Mesenchymal stem cell (in vitro differentiated cells and primary cell): Measurements from ENCODE around the gene SRSF3.

Experiments
- DNase-seq: peaks from one replicate; pipeline ENCODE4 v3.0.0-alpha.2; 2013
- H2AFZ ChIP-seq: one replicate; pipeline ENCODE4 v1.6.1; 2013; ENCODE audit warnings: low read depth, mild to moderate bottlenecking, control low read depth, inconsistent platforms, low read length, moderate library complexity
- H2AK5ac ChIP-seq: 2 replicates; pipeline ENCODE4 v1.6.1; 2013; ENCODE audit warnings: low read length, moderate library complexity, mild to moderate bottlenecking, inconsistent platforms; ENCODE audit not compliant: severe bottlenecking
- H2BK120ac ChIP-seq: one replicate; pipeline ENCODE4 v1.6.1; 2013; ENCODE audit warnings: low read depth, mild to moderate bottlenecking, inconsistent platforms, low read length, moderate library complexity
- H2BK12ac ChIP-seq, 2 experiments: one replicate each; pipeline ENCODE4 v1.6.1; 2013; ENCODE audit warnings: inconsistent platforms in 2 of 2, low read length in 2 of 2, mild to moderate bottlenecking in 2 of 2, moderate library complexity in 2 of 2, control low read depth in 1 of 2
- H2BK15ac ChIP-seq: one replicate; pipeline ENCODE4 v1.6.1; 2013; ENCODE audit warnings: mild to moderate bottlenecking, low read depth, inconsistent platforms; ENCODE audit not compliant: poor library complexity, severe bottlenecking
- H2BK5ac ChIP-seq: 2 replicates; pipeline ENCODE4 v1.6.1; 2013; ENCODE audit warnings: low read depth, mild to moderate bottlenecking, low read length, control low read depth, inconsistent platforms; ENCODE audit not compliant: poor library complexity, severe bottlenecking
- H3K14ac ChIP-seq, 2 experiments: one replicate each; pipeline ENCODE4 v1.6.1; 2013; ENCODE audit warnings: inconsistent platforms in 2 of 2, low read length in 2 of 2, control low read depth in 1 of 2, mild to moderate bottlenecking in 1 of 2, moderate library complexity in 1 of 2
- H3K18ac ChIP-seq, 2 experiments: one replicate each; pipeline ENCODE4 v1.6.1; 2013; ENCODE audit warnings: inconsistent platforms in 2 of 2, low read length in 2 of 2, control low read depth in 1 of 2, low read depth in 1 of 2, mild to moderate bottlenecking in 1 of 2
- H3K23ac ChIP-seq, 2 experiments: one replicate each; pipeline ENCODE4 v1.6.1; 2013; ENCODE audit warnings: inconsistent platforms in 2 of 2, low read length in 2 of 2, mild to moderate bottlenecking in 2 of 2, moderate library complexity in 2 of 2, control low read depth in 1 of 2
- H3K27ac ChIP-seq: 2 replicates; pipeline ENCODE4 v1.5.1; 2013; ENCODE audit warnings: mild to moderate bottlenecking, moderate library complexity, low read length, control low read depth, inconsistent platforms; ENCODE audit not compliant: poor library complexity, severe bottlenecking
- H3K27me3 ChIP-seq, 2 experiments: 2 replicates each; pipeline versions ENCODE4 v1.6.1 to v1.7.0; 2013; ENCODE audit warnings: low read length in 2 of 2, mild to moderate bottlenecking in 2 of 2, moderate library complexity in 2 of 2, control low read depth in 1 of 2, inconsistent platforms in 1 of 2; ENCODE audit not compliant: control insufficient read depth in 1 of 2, insufficient read depth in 1 of 2
- H3K36me3 ChIP-seq, 2 experiments: 2 replicates each; pipeline versions ENCODE4 v1.6.1 to v1.7.0; 2013; ENCODE audit warnings: low read length in 2 of 2, control low read depth in 1 of 2, inconsistent platforms in 1 of 2, low read depth in 1 of 2, mild to moderate bottlenecking in 1 of 2; ENCODE audit not compliant: insufficient read depth in 2 of 2, control insufficient read depth in 1 of 2
- H3K4ac ChIP-seq, 2 experiments: one replicate each; pipeline ENCODE4 v1.6.1; 2013; ENCODE audit warnings: inconsistent platforms in 2 of 2, low read length in 2 of 2, mild to moderate bottlenecking in 2 of 2, moderate library complexity in 2 of 2, control low read depth in 1 of 2, low read depth in 1 of 2
- H3K4me1 ChIP-seq: 2 replicates; pipeline ENCODE4 v1.6.1; 2013; ENCODE audit warnings: low read depth, low read length, control low read depth; ENCODE audit not compliant: control insufficient read depth, insufficient read depth
- H3K4me2 ChIP-seq: 2 replicates; pipeline ENCODE4 v1.6.1; 2013; ENCODE audit warnings: low read length, mild to moderate bottlenecking, inconsistent platforms; ENCODE audit not compliant: poor library complexity, severe bottlenecking
- H3K4me3 ChIP-seq, 2 experiments: 2 replicates each; pipeline versions ENCODE4 v1.5.1 to v1.7.0; 2013; ENCODE audit warnings: low read length in 2 of 2, mild to moderate bottlenecking in 2 of 2, control low read depth in 1 of 2, low read depth in 1 of 2; ENCODE audit not compliant: insufficient read depth in 1 of 2
- H3K79me1 ChIP-seq: replicated peaks from 2 replicates; pipeline ENCODE4 v1.6.1; 2013; ENCODE audit warnings: mild to moderate bottlenecking, control low read depth, low read length, inconsistent platforms; ENCODE audit not compliant: poor library complexity, severe bottlenecking
- H3K9ac ChIP-seq: 2 replicates; pipeline ENCODE4 v1.7.0; 2013; ENCODE audit warnings: mild to moderate bottlenecking, low read length, moderate library complexity
- H3K9me3 ChIP-seq: 2 replicates; pipeline ENCODE4 v1.7.0; 2013; ENCODE audit warnings: mild to moderate bottlenecking, low read length; ENCODE audit not compliant: control insufficient read depth
- H4K8ac ChIP-seq: one replicate; pipeline ENCODE4 v1.6.1; 2013; ENCODE audit warnings: inconsistent platforms, mild to moderate bottlenecking, low read length, moderate library complexity
- H4K91ac ChIP-seq: one replicate; pipeline ENCODE4 v1.6.1; 2013; ENCODE audit warnings: mild to moderate bottlenecking, low read length, inconsistent platforms
- WGBS: methylation state at CpG from one replicate; pipeline ENCODE4 v1.1.7; 2013; ENCODE audit warnings: mixed read lengths; 5-methylcytosine and 5-hydroxymethylcytosine counted together

SRSF3 gene

DNA sequence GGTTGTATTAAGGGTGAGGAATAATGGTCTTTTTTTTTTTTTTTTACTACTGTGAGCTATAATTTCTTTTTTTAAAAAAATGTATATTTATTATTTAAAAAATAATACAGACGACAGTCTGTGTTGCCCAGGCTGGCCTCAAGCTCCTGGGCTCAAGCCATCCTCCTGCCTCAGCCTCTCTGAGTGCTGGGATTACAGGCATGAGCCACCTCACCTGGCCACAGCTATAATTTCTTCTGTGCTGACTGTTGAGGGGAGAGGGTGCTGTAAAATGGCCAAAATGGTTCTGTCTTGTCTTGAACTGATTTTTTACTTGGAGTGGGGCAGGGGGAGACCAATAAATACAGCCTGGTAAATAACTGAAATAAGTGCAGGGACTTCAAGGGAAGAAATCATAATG lies 3.6 kb downstream of the SRSF3 start:
- H2AFZ ChIP-seq = no peak overlapping the region
- peak overlapping the region in 1 of 2 experiments; percentile 43 for H3K18ac ChIP-seq
- H2AK5ac ChIP-seq = no peak overlapping the region
- no peaks in the 10 kb centered on the region for H3K79me1 ChIP-seq
- H3K14ac ChIP-seq = no peak overlapping the region
- peaks cover 21 to 70% of the 10 kb centered on the region in 2 experiments for H3K36me3 ChIP-seq
- no peak overlapping the region for H4K91ac ChIP-seq
- H2BK12ac ChIP-seq = peak overlapping the region in 1 of 2 experiments; percentile 11
- H4K8ac ChIP-seq = no peak overlapping the region
- H3K23ac ChIP-seq = no peak overlapping the region
- H2BK15ac ChIP-seq = no peak overlapping the region
- peak overlapping the region; percentile 48 to 99 for H3K4me3 ChIP-seq
- no peak for DNase-seq
- no peak overlapping the region for H3K4ac ChIP-seq
- H3K9me3 ChIP-seq = no peaks in the 10 kb centered on the region
- peak overlapping the region; percentile 91 for H3K4me2 ChIP-seq
- no peak overlapping the region for H3K27ac ChIP-seq
- H3K9ac ChIP-seq = peak overlapping the region; percentile 99
- H3K4me1 ChIP-seq = peaks cover 10% of the 10 kb centered on the region
- H2BK5ac ChIP-seq = no peak overlapping the region
- H3K27me3 ChIP-seq = no peaks in the 10 kb centered on the region
- 100% methylated on average over 1 of the region's 1 CpG for WGBS
- H2BK120ac ChIP-seq = no peak overlapping the region

- Histone ChIP-seq H3K79me1 (no peaks in the 10 kb centered on the region), H4K91ac (no peak overlapping the region), H3K27ac (no peak overlapping the region), H3K23ac (no peak overlapping the region), H3K27me3 (no peaks in the 10 kb centered on the region), H2AK5ac (no peak overlapping the region), H2BK15ac (no peak overlapping the region), H3K4ac (no peak overlapping the region), H2BK12ac (no peak overlapping the region), H3K9me3 (no peaks in the 10 kb centered on the region), H3K4me3 (peak overlapping the region in 1 of 2 experiments; percentile 99), H3K14ac (no peak overlapping the region), H3K4me1 (peaks cover 9% of the 10 kb centered on the region), H2BK5ac (no peak overlapping the region), H3K4me2 (peak overlapping the region; percentile 91), H2BK120ac (no peak overlapping the region), H4K8ac (no peak overlapping the region), H3K36me3 (peaks cover 21 to 76% of the 10 kb centered on the region in 2 experiments), H2AFZ (no peak overlapping the region), H3K9ac (peak overlapping the region; percentile 99), H3K18ac (no peak overlapping the region)
- 88% methylated on average over 9 of the region's 9 CpGs for WGBS
- no peak for DNase-seq
These were observed 4.2 kb downstream of the SRSF3 start for GRCh38 chr6:36598326-36598725.

DNA sequence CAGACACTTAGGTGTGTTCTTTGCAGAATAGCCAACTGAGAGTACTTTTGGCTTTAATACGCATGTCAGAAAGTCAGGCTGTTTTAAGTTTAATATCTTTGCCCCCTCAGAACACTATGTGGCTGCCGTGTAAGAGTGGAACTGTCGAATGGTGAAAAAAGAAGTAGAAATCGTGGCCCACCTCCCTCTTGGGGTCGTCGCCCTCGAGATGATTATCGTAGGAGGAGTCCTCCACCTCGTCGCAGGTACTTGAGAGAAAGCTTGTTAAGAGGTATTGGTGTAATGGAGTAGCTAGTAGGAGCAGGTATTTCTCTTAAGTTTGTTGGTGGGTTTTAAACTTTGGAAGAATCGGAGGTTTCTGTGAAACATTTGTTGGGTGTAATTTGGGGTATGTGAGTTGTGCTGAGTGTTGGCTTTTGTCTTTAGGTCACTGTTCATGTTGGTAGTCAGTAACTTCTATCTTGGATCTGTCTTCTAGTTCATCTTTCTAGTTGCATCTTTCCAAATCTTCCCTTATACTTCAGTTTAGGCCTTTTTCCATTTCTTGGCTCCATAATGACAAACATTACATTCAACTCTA lies 4.7 kb downstream of the SRSF3 start:
- peak overlapping the region; percentile 91 for H3K4me2 ChIP-seq
- H2BK120ac ChIP-seq = no peak overlapping the region
- H3K27ac ChIP-seq = no peak overlapping the region
- no peak overlapping the region for H3K23ac ChIP-seq
- peak overlapping the region; percentile 99 for H3K9ac ChIP-seq
- no peak for DNase-seq
- peak overlapping the region in 1 of 2 experiments; percentile 99 for H3K4me3 ChIP-seq
- peaks cover 4% of the 10 kb centered on the region for H3K4me1 ChIP-seq
- no peak overlapping the region for H3K18ac ChIP-seq
- no peaks in the 10 kb centered on the region for H3K27me3 ChIP-seq
- H3K14ac ChIP-seq = no peak overlapping the region
- H4K91ac ChIP-seq = no peak overlapping the region
- H3K36me3 ChIP-seq = peaks cover 21 to 81% of the 10 kb centered on the region in 2 experiments
- H3K9me3 ChIP-seq = no peaks in the 10 kb centered on the region
- H4K8ac ChIP-seq = no peak overlapping the region
- H2BK15ac ChIP-seq = no peak overlapping the region
- no peak overlapping the region for H2AFZ ChIP-seq
- no peak overlapping the region for H2BK5ac ChIP-seq
- no peaks in the 10 kb centered on the region for H3K79me1 ChIP-seq
- no peak overlapping the region for H3K4ac ChIP-seq
- no peak overlapping the region for H2BK12ac ChIP-seq
- 93% methylated on average over 11 of the region's 11 CpGs for WGBS
- no peak overlapping the region for H2AK5ac ChIP-seq

DNA sequence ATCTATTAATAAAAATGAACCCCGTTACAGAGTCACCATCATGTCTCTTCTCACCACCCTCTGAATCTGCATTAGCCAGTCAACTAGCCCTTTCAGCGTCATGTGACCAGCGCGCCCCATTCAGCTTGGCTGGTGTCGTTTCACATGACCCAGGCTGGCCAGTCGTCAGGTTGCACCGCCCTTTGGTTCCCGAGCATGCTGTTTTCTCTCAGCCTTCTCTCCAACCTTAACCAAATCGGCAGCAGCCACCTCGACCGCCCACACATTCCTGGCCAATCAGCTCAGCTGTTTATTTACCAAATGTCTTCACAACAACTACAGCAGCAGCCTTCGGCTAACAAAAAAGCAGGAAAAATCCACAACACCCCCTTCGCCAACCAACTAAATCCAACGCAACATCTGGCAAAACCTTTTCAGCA lies 5.6 kb downstream of the SRSF3 start:
- peak overlapping the region; percentile 63 for H3K4me2 ChIP-seq
- WGBS = 82% methylated on average over 14 of the region's 14 CpGs
- DNase-seq = peak; percentile 58

More for the DNA sequence above, 5.6 kb downstream of the SRSF3 start:
- no peak overlapping the region for H4K8ac ChIP-seq
- no peak overlapping the region for H2BK120ac ChIP-seq
- H2BK15ac ChIP-seq = no peak overlapping the region
- no peak overlapping the region for H3K14ac ChIP-seq
- peak overlapping the region; percentile 99 for H3K9ac ChIP-seq
- no peaks in the 10 kb centered on the region for H3K9me3 ChIP-seq
- no peak overlapping the region for H2AFZ ChIP-seq
- no peak overlapping the region for H2BK5ac ChIP-seq
- peak overlapping the region in 1 of 2 experiments; percentile 99 for H3K4me3 ChIP-seq
- no peak overlapping the region for H2AK5ac ChIP-seq
- no peak overlapping the region for H4K91ac ChIP-seq
- no peaks in the 10 kb centered on the region for H3K79me1 ChIP-seq
- no peaks in the 10 kb centered on the region for H3K27me3 ChIP-seq
- H3K4ac ChIP-seq = no peak overlapping the region
- peak overlapping the region in 1 of 2 experiments; percentile 34 for H3K18ac ChIP-seq
- H3K4me1 ChIP-seq = peaks cover 4% of the 10 kb centered on the region
- peaks cover 21 to 90% of the 10 kb centered on the region in 2 experiments for H3K36me3 ChIP-seq
- no peak overlapping the region for H3K27ac ChIP-seq
- H3K23ac ChIP-seq = no peak overlapping the region
- H2BK12ac ChIP-seq = no peak overlapping the region
